Measurements from ENCODE around the gene C2CD4B.

Gene C2CD4B

DNA sequence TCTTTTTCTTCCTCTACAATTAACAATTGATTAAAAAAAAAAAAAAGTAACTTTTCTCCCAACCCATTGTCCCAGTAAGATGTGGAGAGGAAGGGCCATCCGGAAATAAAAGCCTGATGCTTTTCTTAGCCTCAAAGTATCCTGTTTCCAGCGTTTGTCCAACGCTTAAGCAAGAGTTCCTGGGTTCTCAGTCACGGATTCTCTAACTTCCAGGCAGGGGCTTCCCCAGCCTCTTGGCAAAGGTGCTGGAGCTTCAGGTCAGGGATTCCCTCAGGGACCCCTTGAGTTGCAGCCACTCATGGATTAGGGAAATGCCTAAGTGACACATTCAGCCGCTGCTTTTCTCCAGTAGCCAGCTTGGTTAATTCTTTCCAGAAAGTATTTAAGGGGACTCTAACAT is 22.3 kb upstream of the C2CD4B start:
- no peak overlapping the region for H3K4me3 ChIP-seq (ENCODE audit: low read length)
- H3K9me3 ChIP-seq (ENCODE audit: insufficient read depth, low read depth, low read length): no peaks in the 10 kb centered on the region
- H3K27me3 ChIP-seq (ENCODE audit: insufficient read depth, low read length): no peaks in the 10 kb centered on the region
- no peak overlapping the region for H3K9ac ChIP-seq (ENCODE audit: low read depth, low read length)
- H3K36me3 ChIP-seq (ENCODE audit: insufficient read depth, low read length): no peaks in the 10 kb centered on the region
- WGBS: 93% methylated on average over 5 of the region's 5 CpGs
- H3K4me1 ChIP-seq (ENCODE audit: insufficient read depth, low read length): no peaks in the 10 kb centered on the region
- no peak overlapping the region for H3K27ac ChIP-seq (ENCODE audit: low read depth, low read length)

DNA sequence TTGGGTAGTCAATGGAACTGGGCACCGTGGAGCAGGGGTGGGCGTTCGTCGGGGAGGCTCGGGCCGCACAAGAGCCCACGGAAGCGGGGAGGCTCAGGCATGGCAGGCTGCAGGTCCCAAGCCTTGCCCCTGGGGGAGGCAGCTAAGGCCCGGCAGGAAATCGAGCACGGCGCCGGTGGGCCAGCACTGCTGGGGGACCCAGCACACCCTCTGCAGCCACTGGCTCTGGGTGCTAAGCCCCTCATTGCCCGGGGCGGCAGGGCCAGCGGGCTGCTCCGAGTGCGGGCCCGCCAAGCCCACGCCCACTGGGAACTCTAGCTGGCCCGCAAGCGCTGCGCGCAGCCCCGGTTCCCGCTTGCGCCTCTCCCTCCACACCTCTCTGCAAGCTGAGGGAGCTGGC is 21.5 kb upstream of the C2CD4B start:
- Histone ChIP-seq H3K36me3 (ENCODE audit: insufficient read depth, low read length) (no peaks in the 10 kb centered on the region), H3K9ac (ENCODE audit: low read depth, low read length) (no peak overlapping the region), H3K4me3 (ENCODE audit: low read length) (no peak overlapping the region), H3K9me3 (ENCODE audit: insufficient read depth, low read depth, low read length) (no peaks in the 10 kb centered on the region), H3K27ac (ENCODE audit: low read depth, low read length) (no peak overlapping the region), H3K4me1 (ENCODE audit: insufficient read depth, low read length) (no peaks in the 10 kb centered on the region), H3K27me3 (ENCODE audit: insufficient read depth, low read length) (no peaks in the 10 kb centered on the region)
- 98% methylated on average over 27 of the region's 27 CpGs for WGBS

DNA sequence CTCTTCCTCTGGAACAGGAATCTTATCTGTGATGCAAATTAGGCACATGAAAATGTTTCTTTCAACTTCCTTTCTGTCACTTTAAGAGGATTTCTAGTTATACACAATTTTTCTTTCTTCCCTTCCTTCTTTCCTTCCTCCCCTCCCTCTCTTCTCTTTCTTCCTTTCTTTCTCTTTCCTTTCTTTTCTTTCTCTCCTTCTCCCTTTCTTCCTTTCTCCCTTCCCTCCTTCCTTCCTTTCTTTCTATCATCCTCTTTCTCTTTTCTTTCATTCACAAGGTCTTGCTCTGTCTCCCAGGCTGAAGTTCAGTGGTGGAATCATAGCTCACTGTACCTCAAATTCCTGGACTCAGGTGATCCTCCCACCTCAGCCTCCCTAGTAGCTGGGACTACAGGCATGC is 18.0 kb upstream of the C2CD4B start:
- H3K27me3 ChIP-seq (ENCODE audit: insufficient read depth, low read length): no peaks in the 10 kb centered on the region
- peaks cover 4% of the 10 kb centered on the region; the same call in 1 of the 2 replicates for H3K9me3 ChIP-seq (ENCODE audit: insufficient read depth, low read depth, low read length)
- no peak overlapping the region for H3K9ac ChIP-seq (ENCODE audit: low read depth, low read length)
- no peak overlapping the region for H3K4me3 ChIP-seq (ENCODE audit: low read length)
- no peaks in the 10 kb centered on the region for H3K4me1 ChIP-seq (ENCODE audit: insufficient read depth, low read length)
- H3K36me3 ChIP-seq (ENCODE audit: insufficient read depth, low read length): no peaks in the 10 kb centered on the region
- no peak overlapping the region for H3K27ac ChIP-seq (ENCODE audit: low read depth, low read length)

DNA sequence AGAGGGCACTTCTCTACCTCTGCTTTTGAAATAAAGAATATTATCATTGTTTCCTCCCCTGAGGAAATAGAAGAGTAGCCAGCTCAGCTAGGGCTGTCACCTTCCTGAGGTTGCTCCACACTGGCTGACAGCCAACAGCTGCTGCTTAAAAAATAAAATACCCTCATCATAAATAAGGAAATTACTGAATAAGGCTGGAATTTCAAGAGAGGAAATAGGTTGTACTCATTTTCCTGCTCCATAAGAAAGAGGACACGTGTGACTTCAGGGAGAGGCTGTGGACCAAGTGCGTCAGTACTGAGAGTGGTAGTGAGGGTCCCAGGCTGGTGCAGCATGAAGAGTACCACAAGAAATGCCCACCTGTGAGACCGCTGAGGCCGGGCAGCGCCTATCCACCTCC is 8.1 kb upstream of the C2CD4B start:
- no peak overlapping the region for H3K27ac ChIP-seq (ENCODE audit: low read depth, low read length)
- no peaks in the 10 kb centered on the region for H3K27me3 ChIP-seq (ENCODE audit: insufficient read depth, low read length)
- H3K4me3 ChIP-seq (ENCODE audit: low read length): no peak overlapping the region
- 100% methylated on average over 2 of the region's 5 CpGs for WGBS
- no peaks in the 10 kb centered on the region for H3K9me3 ChIP-seq (ENCODE audit: insufficient read depth, low read depth, low read length)
- no peaks in the 10 kb centered on the region for H3K36me3 ChIP-seq (ENCODE audit: insufficient read depth, low read length)
- H3K4me1 ChIP-seq (ENCODE audit: insufficient read depth, low read length): no peaks in the 10 kb centered on the region
- no peak overlapping the region for H3K9ac ChIP-seq (ENCODE audit: low read depth, low read length)

DNA sequence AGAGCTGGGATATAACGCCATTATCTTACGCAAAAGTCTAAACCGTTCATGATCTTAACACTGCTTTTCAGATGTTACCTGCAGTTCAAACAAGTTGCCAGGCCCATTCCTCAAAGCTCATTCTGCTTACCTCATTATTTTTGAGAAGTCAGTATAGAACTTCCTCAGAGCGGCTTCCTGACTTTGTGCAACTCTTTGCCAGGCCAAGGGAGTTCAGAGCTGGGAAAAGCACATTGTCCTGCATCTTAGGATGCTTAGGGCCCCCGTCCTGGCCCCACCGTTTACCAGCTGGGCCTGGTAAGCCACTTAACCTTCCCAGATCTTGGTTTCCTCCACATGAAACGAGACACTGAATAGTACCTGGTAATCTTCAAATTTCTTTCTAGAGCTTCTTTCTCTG is 6.8 kb upstream of the C2CD4B start:
- Histone ChIP-seq H3K27ac (ENCODE audit: low read depth, low read length) (no peak overlapping the region), H3K4me3 (ENCODE audit: low read length) (no peak overlapping the region)

DNA sequence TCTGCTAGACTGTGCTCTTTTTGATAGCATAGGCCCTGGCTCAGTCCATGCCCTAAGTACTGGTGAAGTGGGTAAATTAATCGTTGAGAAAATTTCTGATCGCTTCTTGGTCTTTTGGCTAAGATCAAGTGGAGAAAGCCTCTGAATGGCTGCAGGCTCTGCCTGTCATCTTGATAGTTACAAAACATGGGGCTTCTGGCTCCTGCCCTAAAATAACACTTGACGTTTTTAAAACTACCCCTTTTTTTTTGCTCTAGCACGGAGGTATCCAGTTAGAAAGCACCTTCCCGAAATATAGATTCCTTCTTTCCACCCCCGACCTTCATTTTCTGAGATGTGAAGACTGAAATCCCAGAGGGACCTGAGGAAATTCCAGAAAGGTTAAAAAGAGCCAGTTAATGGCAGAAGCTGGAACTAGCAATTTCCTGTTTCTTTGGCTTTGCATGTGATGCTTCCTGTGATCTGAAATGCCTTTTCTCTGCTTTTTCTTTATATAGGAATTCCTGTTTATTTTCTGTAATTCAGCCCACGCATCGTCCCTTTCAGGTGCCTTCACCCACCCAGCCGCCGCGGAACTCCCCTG is 799 bp upstream of the C2CD4B start:
- H3K4me1 ChIP-seq (ENCODE audit: insufficient read depth, low read length): no peaks in the 10 kb centered on the region
- no peak overlapping the region for H3K4me3 ChIP-seq (ENCODE audit: low read length)
- H3K9ac ChIP-seq (ENCODE audit: low read depth, low read length): no peak overlapping the region
- no peaks in the 10 kb centered on the region for H3K9me3 ChIP-seq (ENCODE audit: insufficient read depth, low read depth, low read length)
- H3K36me3 ChIP-seq (ENCODE audit: insufficient read depth, low read length): no peaks in the 10 kb centered on the region
- H3K27ac ChIP-seq (ENCODE audit: low read depth, low read length): no peak overlapping the region
- WGBS: 90% methylated on average over 11 of the region's 11 CpGs
- H3K27me3 ChIP-seq (ENCODE audit: insufficient read depth, low read length): peaks cover 67% of the 10 kb centered on the region

More for the DNA sequence above, 6.8 kb upstream of the C2CD4B start:
- Histone ChIP-seq H3K4me1 (ENCODE audit: insufficient read depth, low read length) (no peaks in the 10 kb centered on the region), H3K9me3 (ENCODE audit: insufficient read depth, low read depth, low read length) (no peaks in the 10 kb centered on the region), H3K27me3 (ENCODE audit: insufficient read depth, low read length) (peaks cover 9% of the 10 kb centered on the region; the same call in 1 of the 2 replicates), H3K36me3 (ENCODE audit: insufficient read depth, low read length) (no peaks in the 10 kb centered on the region), H3K9ac (ENCODE audit: low read depth, low read length) (no peak overlapping the region)
- 82% methylated on average over 7 of the region's 7 CpGs for WGBS

DNA sequence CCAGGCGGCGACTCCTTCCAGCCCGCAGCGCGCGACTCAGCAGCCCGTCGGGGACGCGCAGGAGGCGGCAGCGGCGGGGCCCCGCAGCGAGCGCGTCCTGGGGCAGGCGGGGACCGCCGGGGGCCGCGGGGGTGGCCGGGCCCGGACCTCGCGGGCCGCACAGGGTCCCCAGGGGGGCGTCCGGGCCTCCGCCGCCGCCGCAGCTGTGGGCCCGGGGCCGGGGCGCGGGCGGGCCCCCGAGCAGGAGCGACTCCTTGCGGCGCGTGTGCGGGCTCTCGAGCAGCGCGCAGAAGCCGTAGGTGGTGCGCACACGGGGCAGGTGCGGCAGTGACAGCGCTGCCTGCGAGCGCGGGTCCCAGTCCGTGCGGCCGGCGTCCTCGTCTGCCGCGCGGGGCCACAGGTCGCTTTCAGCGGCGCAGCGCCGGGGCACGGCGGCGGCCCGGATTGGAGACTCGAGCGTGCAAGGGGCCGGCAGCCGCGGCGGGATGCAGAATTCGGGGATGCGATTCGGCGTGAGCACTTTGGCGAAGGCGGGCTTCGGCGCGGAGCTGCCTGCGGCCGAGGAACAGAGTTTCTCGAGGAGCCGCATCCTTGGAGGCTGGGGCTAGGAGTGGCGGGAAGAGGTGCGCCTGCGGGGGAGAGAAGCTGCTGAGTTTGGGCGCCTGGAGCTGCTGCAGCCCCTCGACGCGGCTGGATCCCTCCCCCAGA is 535 bp downstream of the C2CD4B start:
- H3K9me3 ChIP-seq (ENCODE audit: insufficient read depth, low read depth, low read length): no peaks in the 10 kb centered on the region
- peak overlapping the region; percentile 49 for H3K4me3 ChIP-seq (ENCODE audit: low read length)
- whole genome bisulfite sequencing: 1% methylated on average over 98 of the region's 98 CpGs
- peaks cover 76% of the 10 kb centered on the region for H3K27me3 ChIP-seq (ENCODE audit: insufficient read depth, low read length)
- no peak overlapping the region; the same call in 1 of the 2 replicates for H3K9ac ChIP-seq (ENCODE audit: low read depth, low read length)
- no peak overlapping the region for H3K27ac ChIP-seq (ENCODE audit: low read depth, low read length)
- no peaks in the 10 kb centered on the region for H3K36me3 ChIP-seq (ENCODE audit: insufficient read depth, low read length)
- H3K4me1 ChIP-seq (ENCODE audit: insufficient read depth, low read length): no peaks in the 10 kb centered on the region

DNA sequence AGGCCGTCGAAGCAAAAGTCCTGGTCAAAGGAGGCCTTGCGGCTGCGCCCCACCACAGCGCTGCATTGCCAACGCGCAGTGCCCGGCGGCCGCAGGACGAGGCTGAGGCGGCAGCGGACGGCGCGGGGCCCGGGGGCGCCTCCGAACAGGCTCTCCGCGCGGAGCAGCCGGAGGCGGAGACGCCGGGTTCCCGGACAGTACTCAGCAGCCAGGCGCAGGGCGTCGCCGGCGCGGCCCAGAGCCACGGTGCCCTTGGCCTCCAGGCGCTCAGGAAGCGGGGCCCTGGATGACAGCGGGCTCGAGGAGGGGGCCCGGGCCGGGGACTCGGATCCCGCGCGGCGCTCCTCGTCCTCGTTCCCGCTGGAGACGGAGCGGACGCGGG is 1.1 kb downstream of the C2CD4B start:
- Histone ChIP-seq H3K9ac (ENCODE audit: low read depth, low read length) (no peak overlapping the region), H3K36me3 (ENCODE audit: insufficient read depth, low read length) (no peaks in the 10 kb centered on the region), H3K27ac (ENCODE audit: low read depth, low read length) (no peak overlapping the region), H3K9me3 (ENCODE audit: insufficient read depth, low read depth, low read length) (no peaks in the 10 kb centered on the region), H3K4me1 (ENCODE audit: insufficient read depth, low read length) (no peaks in the 10 kb centered on the region), H3K4me3 (ENCODE audit: low read length) (peak overlapping the region; percentile 49), H3K27me3 (ENCODE audit: insufficient read depth, low read length) (peaks cover 77% of the 10 kb centered on the region)
- 2% methylated on average over 52 of the region's 52 CpGs for WGBS

DNA sequence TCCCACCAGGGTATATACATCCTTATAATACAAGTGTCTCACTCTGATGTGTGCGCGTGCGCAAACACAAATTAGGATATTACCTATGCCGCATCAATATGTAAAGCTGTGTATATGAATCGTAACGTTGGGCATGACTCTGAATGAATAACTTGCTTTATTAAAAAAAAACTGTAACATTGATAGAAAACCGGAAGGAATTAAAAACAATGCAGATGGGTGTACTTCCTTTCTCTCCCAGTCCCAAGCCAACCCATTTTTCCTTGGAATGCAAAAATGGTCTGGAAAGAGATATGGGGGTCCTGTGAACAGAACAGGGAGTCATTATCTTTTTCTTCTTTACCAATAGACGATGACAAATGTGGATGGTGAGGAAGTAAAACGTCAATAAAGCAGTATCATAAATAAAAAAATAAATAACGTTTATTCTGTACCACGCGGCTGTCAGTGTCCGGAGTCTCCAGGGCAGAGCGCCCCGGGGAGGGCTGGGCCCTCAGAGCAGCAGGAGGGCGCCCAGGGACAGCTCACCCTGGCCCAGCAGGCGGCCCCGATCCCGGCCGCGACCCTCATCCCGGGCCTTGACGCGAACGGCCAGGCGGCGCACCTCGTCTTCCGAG is 1.6 kb downstream of the C2CD4B start:
- no peaks in the 10 kb centered on the region for H3K9me3 ChIP-seq (ENCODE audit: insufficient read depth, low read depth, low read length)
- no peaks in the 10 kb centered on the region for H3K4me1 ChIP-seq (ENCODE audit: insufficient read depth, low read length)
- H3K27me3 ChIP-seq (ENCODE audit: insufficient read depth, low read length): peaks cover 77% of the 10 kb centered on the region
- 27% methylated on average over 26 of the region's 29 CpGs for WGBS
- no peak overlapping the region for H3K9ac ChIP-seq (ENCODE audit: low read depth, low read length)
- H3K27ac ChIP-seq (ENCODE audit: low read depth, low read length): no peak overlapping the region
- H3K36me3 ChIP-seq (ENCODE audit: insufficient read depth, low read length): no peaks in the 10 kb centered on the region
- peak overlapping the region; percentile 49 for H3K4me3 ChIP-seq (ENCODE audit: low read length)

DNA sequence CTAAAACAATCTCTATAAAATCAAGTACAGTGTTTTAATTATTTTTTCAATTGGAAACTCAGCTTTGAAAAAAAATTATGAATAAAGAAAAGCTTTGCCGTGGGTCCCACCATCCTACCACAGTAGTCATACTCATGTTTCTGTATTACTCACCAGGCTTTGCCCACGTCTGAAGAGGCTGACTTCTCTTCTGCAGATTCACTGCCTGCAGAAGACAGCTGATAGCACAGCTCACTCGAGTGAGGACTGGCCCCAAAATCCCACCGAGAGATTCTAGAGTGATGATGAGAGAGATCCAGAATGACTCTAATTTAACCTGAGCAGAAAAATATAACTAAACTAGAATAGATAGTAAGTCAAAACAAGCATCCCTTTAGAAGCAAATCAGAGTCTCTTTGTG is 11.9 kb downstream of the C2CD4B start:
- Histone ChIP-seq H3K36me3 (ENCODE audit: insufficient read depth, low read length) (no peaks in the 10 kb centered on the region), H3K9me3 (ENCODE audit: insufficient read depth, low read depth, low read length) (no peaks in the 10 kb centered on the region), H3K27me3 (ENCODE audit: insufficient read depth, low read length) (0 out of 2 replicates have a peak, but pooled peaks cover 3% of the 10 kb centered on the region), H3K27ac (ENCODE audit: low read depth, low read length) (no peak overlapping the region), H3K4me3 (ENCODE audit: low read length) (no peak overlapping the region), H3K4me1 (ENCODE audit: insufficient read depth, low read length) (no peaks in the 10 kb centered on the region), H3K9ac (ENCODE audit: low read depth, low read length) (no peak overlapping the region)
- WGBS: 90% methylated on average over 3 of the region's 4 CpGs

DNA sequence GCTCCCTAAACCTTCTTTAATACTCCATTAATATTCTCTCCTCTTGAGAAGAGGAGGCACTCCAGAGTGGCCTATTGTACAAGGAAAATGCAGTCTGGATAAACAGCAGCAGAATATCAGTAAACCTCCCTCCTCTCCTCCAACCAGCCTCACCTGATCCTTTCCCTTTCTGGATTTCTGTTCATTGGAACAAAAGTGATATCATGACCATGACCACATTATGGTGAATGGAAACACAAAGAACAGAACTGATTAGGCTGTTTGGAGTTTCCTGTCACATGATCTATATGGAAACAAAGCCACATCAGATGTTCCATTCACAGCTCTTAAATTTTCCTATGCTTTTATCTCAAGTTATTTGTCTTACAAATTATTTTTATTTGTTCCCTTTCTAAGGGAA is 14.6 kb downstream of the C2CD4B start:
- no peak overlapping the region for H3K9ac ChIP-seq (ENCODE audit: low read depth, low read length)
- H3K27me3 ChIP-seq (ENCODE audit: insufficient read depth, low read length): no peaks in the 10 kb centered on the region
- no peaks in the 10 kb centered on the region for H3K4me1 ChIP-seq (ENCODE audit: insufficient read depth, low read length)
- no peak overlapping the region for H3K27ac ChIP-seq (ENCODE audit: low read depth, low read length)
- no peaks in the 10 kb centered on the region for H3K9me3 ChIP-seq (ENCODE audit: insufficient read depth, low read depth, low read length)
- H3K36me3 ChIP-seq (ENCODE audit: insufficient read depth, low read length): no peaks in the 10 kb centered on the region
- no peak overlapping the region for H3K4me3 ChIP-seq (ENCODE audit: low read length)

Data from HUES64 (cell line).